Kidney (tissue), 14 donors: ENCODE data around the gene HDAC10. TPM values are rescaled to one million over a fixed set of nuclear protein-coding genes. Genes with fewer than 3 reads are reported as not detected.

Experiments used
- DNase-seq, 5 donors: peaks; one replicate each; pipeline ENCODE4 v3.0.0-alpha.2; 2013 to 2020
- FAIRE-seq: peaks from 2 replicates; lab custom pipeline; 2012; peaks lifted over from hg19 to GRCh38; lab: Jason Lieb, UNC
- H3K27ac ChIP-seq, 2 donors: one replicate each; pipeline ENCODE4 v1.7.0; 2013; ENCODE audit warnings: low read depth in 2 of 2, low read length in 2 of 2, inconsistent platforms in 1 of 2
- H3K27me3 ChIP-seq: one replicate; pipeline ENCODE4 v1.7.1; 2013; ENCODE audit warnings: low read length, inconsistent platforms; ENCODE audit not compliant: control insufficient read depth, insufficient read depth
- H3K36me3 ChIP-seq, 3 donors: one replicate each; pipeline versions ENCODE4 v1.7.0 to v1.7.1; 2013; ENCODE audit warnings: low read length in 3 of 3, control low read depth in 1 of 3, inconsistent platforms in 1 of 3; ENCODE audit not compliant: insufficient read depth in 3 of 3, control insufficient read depth in 2 of 3
- H3K4me1 ChIP-seq, 3 donors: one replicate each; pipeline versions ENCODE4 v1.7.0 to v1.7.1; 2013; ENCODE audit warnings: low read length in 3 of 3, inconsistent platforms in 1 of 3, low read depth in 1 of 3; ENCODE audit not compliant: control insufficient read depth in 2 of 3, insufficient read depth in 2 of 3
- H3K4me3 ChIP-seq, 3 donors: one replicate each; pipeline versions ENCODE4 v1.7.0 to v1.8.1; 2013; ENCODE audit warnings: low read length in 3 of 3, control low read depth in 1 of 3, inconsistent platforms in 1 of 3
- H3K9ac ChIP-seq, 3 donors: one replicate each; pipeline versions ENCODE4 v1.7.0 to v1.7.1; 2013; ENCODE audit warnings: low read length in 3 of 3, control low read depth in 1 of 3, inconsistent platforms in 1 of 3
- H3K9me3 ChIP-seq, 3 donors: one replicate each; pipeline versions ENCODE4 v1.7.0 to v1.7.1; 2013; ENCODE audit warnings: low read length in 3 of 3, control low read depth in 1 of 3, inconsistent platforms in 1 of 3; ENCODE audit not compliant: control insufficient read depth in 2 of 3, insufficient read depth in 1 of 3
- intact Hi-C: fragments of 100-400 bp; cut with DNase I; formaldehyde crosslinking; loops from one replicate; pipeline ENCODE4 v1.11.1; 2022
- polyA plus RNA-seq: library from polyadenylated mRNA; stranded (reverse); fragments of 350-450 nt; fragmentation: Illumina TruSeq; extraction: RNeasy Lipid Tissue Mini Kit (QIAGEN cat#74804); gene quantifications from one replicate; pipeline ENCODE4 v1.2.3, GENCODE V29; 2014; ENCODE audit warnings: low read depth, low replicate concordance; ENCODE audit not compliant: insufficient read depth
- total RNA-seq: library from RNA; stranded (reverse); fragmentation: NEBNext Ultra II Directional; extraction: Animal tissue kit (Norgen Biotek cat#: 25700); gene quantifications from one replicate; pipeline ENCODE4 v1.2.1, GENCODE V29; 2021
- TF ChIP-seq, protein P1 (sequence below): IDR thresholded peaks from 3 replicates; pipeline ENCODE4 v1.5.1; 2012; ENCODE audit warnings: mild to moderate bottlenecking, moderate library complexity, borderline replicate concordance; ENCODE audit not compliant: insufficient read depth; ENCODE audit errors: extremely low read depth
- donor health status: control.
- donor health status: control.
- donor health status: control.
- donor health status: control.
- donor health status: control.
- donor health status: DM: yes; HTN: yes; CAD: no.
- donor health status: Normal renal cell carcinoma (clear cell type).

Gene HDAC10
- total and polyA plus RNA-seq, 2 donors from 2014 or later = 20.4 to 43.8 TPM

DNA sequence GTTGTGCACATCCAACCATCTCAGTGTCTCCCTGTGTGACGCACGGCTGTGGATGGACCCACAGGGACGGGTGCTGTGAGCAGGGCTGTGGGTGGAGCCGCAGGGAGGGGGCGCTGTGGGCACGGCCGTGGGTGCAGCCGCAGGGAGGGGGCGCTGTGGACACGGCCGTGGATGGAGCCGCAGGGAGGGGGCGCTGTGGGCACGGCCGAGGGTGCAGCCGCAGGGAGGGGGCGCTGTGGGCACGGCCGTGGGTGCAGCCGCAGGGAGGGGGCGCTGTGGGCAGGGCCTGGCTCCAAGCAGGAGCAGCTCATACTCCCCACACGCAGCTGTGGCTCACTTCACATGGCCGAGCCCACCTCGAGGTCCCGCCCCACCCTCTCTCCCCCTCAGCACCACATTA lies 25.1 kb upstream of the HDAC10 start:
- H3K27ac ChIP-seq = no peak overlapping the region
- no peaks in the 10 kb centered on the region for H3K27me3 ChIP-seq
- H3K9ac ChIP-seq = no peak overlapping the region
- H3K4me1 ChIP-seq = peaks cover 0 to 7% (median 3%) of the 10 kb centered on the region in 3 donors
- FAIRE-seq (no peak), DNase-seq (peak in 3 of 5 donors; percentile 50 to 91 (median 53))
- no peak overlapping the region for H3K4me3 ChIP-seq
- H3K36me3 ChIP-seq = peaks cover 0 to 44% (median 15%) of the 10 kb centered on the region in 3 donors
- intact Hi-C loops = no loop called here
- H3K9me3 ChIP-seq = no peaks in the 10 kb centered on the region
- TF ChIP-seq, protein P1, sequence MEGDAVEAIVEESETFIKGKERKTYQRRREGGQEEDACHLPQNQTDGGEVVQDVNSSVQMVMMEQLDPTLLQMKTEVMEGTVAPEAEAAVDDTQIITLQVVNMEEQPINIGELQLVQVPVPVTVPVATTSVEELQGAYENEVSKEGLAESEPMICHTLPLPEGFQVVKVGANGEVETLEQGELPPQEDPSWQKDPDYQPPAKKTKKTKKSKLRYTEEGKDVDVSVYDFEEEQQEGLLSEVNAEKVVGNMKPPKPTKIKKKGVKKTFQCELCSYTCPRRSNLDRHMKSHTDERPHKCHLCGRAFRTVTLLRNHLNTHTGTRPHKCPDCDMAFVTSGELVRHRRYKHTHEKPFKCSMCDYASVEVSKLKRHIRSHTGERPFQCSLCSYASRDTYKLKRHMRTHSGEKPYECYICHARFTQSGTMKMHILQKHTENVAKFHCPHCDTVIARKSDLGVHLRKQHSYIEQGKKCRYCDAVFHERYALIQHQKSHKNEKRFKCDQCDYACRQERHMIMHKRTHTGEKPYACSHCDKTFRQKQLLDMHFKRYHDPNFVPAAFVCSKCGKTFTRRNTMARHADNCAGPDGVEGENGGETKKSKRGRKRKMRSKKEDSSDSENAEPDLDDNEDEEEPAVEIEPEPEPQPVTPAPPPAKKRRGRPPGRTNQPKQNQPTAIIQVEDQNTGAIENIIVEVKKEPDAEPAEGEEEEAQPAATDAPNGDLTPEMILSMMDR = peak; percentile 62

DNA sequence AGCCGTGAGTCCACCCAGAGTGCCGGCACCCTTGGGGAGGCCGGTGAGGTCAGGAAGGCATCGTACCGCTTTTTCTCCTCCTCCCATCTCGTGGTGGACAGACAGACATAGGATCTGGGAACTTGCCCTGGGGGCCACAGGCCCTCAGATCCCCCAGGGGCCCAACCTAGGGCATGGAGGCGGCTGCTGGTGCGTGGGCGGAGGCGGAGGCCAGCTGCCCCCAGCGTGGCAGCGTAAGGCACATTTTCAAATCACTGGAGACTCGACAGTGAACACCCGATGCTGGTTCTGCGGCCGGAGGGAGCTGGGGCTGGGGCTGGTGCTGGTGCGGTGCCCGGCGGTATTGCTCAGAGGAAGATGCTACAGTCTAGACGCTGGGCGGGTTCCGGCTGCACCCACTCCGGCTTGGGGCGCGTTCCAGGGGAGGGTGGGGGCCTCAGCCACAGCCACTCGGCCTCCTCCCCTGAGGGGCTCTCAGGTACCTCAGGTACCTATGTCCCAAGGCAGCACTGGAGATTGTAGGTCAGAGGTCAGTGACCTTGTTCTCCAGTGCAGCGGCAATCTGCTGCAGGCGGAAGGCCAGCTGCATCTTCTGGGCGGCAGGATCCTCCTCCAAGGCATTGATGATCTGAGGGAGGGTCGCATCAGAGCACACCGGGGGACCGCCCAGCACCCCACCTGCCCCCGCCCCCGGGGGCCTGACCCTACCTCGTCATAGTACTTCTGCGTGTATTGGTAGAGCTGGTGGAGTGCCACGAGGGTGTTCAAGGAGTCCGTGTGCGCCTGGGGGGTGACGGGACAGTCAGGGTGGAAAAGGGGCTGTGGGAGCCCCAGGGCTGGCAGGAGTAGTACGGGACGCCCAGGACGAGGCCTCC lies 24.4 kb upstream of the HDAC10 start:
- Histone ChIP-seq H3K9me3 (no peaks in the 10 kb centered on the region), H3K27me3 (no peaks in the 10 kb centered on the region), H3K4me1 (peaks cover 0 to 14% (median 3%) of the 10 kb centered on the region in 3 donors), H3K36me3 (peaks cover 0 to 40% (median 12%) of the 10 kb centered on the region in 3 donors), H3K27ac (no peak overlapping the region), H3K9ac (no peak overlapping the region), H3K4me3 (no peak overlapping the region)
- intact Hi-C loops = no loop called here
- FAIRE-seq (no peak), DNase-seq (no peak)
- TF ChIP-seq, protein P1 = no peak

DNA sequence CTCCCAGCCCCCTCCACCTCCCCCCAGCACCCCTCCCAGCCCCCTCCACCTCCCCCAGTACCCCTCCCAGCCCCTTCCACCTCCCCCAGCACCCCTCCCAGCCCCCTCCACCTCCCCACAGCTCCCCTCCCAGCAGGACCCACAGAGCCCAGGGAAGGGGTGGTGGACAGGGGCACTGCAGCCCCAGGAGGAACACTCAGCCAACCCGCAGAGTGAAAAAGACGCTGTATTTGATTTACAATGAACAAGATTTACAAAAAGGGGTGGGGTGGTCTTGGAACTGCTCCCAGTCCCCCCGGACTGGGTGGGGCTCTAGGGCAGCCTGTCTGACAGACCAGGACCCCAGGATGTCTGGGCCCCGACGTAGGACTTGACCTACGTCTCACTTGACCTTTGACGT lies 23.7 kb upstream of the HDAC10 start:
- TF ChIP-seq, protein P1 = no peak
- Histone ChIP-seq H3K27ac (no peak overlapping the region), H3K9me3 (no peaks in the 10 kb centered on the region), H3K9ac (no peak overlapping the region), H3K4me3 (no peak overlapping the region), H3K27me3 (no peaks in the 10 kb centered on the region), H3K36me3 (peaks cover 0 to 37% (median 9%) of the 10 kb centered on the region in 3 donors), H3K4me1 (peaks cover 0 to 14% (median 3%) of the 10 kb centered on the region in 3 donors)
- intact Hi-C loops = no loop called here
- FAIRE-seq (no peak), DNase-seq (no peak)
